Measurements from ENCODE around the gene MLH1. TPM values are rescaled to one million over a fixed set of nuclear protein-coding genes. Genes with fewer than 3 reads are reported as not detected.

Gene MLH1
- polyA plus RNA-seq, 1 donor: 45.8 TPM

DNA sequence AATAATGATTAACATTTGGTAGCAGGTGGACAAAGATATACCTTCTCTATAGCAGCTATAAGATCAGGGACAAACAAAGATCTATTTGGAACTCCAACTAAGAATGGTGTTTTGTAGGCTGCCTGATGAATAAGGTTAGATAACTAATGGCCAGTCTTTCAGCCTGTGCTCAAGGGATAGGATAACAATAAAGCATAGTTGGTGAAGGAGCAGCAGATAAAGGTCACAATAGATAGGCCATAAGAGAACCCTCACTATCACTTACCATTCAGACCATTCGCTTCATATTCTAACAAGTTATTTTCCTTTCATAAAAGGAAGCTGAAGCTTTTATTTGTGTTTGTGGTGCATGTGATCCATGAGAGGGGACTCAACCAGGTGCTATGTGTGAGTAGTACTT lies 20.2 kb upstream of the MLH1 start:
- DNase-seq (ENCODE audit: low read depth): no peak

DNA sequence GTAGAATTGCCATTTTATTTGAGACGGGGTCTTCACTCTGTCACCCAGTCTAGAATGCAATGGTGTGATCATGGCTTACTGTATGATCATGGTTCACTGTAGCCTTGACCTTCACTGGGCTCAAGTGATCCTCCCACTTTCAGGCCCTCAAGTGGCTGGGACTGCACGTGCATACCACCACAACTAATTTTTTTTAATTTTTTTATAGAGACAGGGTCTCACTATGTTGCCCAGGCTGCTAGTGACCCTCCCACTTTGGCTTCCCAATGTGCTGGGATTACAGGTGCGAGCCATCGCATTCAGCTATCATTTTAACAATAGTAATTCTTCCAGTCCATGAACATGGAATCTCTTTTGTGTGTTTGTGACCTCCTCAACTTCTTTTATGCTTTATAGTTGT lies 12.3 kb upstream of the MLH1 start:
- no peak for DNase-seq (ENCODE audit: low read depth)

DNA sequence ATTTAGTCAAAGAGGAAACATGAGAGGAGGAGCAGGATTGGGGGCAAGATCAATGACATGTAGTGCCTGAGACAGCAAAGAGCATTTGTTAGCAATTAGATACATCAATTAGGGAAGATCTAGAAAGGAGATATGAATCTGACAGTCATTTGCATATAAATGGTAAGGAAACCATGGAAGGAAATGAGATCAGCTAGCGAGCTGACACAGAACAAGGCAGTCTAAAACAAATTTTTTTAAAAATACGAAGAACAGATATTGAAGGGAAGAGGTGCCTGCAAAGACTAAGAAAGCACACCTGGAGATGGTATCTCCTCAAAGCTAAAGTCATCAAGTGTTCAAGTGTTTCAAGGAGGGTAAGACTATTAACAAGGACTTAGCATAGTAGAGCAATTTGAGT lies 5.0 kb upstream of the MLH1 start:
- no peak for DNase-seq (ENCODE audit: low read depth)

GRCh38 chr3:36989005-36989404 lies 4.3 kb upstream of the MLH1 start:
- no peak for DNase-seq (ENCODE audit: low read depth)

DNA sequence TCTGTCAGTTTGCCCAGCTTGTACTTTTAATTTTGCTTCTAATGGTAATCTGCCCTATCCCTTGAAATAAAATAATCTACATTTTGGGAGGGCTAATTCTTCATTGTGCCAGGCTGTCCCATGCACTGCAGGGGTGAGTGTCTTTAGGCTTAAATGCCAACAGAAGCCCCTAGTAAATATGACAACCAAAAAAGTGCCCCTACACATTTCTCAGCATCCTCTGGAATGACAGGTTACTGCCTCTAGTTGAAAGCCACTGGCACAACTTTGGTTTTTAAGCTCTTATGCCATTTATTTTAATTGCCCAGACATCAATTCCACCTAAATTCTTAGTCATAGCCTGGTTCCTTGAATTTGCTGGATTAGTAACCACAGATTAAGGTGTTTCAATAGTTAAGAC lies 3.8 kb upstream of the MLH1 start:
- no peak for DNase-seq (ENCODE audit: low read depth)

- no peak for DNase-seq (ENCODE audit: low read depth)
These were observed 2.2 kb upstream of the MLH1 start for GRCh38 chr3:36991147-36991546.

DNA sequence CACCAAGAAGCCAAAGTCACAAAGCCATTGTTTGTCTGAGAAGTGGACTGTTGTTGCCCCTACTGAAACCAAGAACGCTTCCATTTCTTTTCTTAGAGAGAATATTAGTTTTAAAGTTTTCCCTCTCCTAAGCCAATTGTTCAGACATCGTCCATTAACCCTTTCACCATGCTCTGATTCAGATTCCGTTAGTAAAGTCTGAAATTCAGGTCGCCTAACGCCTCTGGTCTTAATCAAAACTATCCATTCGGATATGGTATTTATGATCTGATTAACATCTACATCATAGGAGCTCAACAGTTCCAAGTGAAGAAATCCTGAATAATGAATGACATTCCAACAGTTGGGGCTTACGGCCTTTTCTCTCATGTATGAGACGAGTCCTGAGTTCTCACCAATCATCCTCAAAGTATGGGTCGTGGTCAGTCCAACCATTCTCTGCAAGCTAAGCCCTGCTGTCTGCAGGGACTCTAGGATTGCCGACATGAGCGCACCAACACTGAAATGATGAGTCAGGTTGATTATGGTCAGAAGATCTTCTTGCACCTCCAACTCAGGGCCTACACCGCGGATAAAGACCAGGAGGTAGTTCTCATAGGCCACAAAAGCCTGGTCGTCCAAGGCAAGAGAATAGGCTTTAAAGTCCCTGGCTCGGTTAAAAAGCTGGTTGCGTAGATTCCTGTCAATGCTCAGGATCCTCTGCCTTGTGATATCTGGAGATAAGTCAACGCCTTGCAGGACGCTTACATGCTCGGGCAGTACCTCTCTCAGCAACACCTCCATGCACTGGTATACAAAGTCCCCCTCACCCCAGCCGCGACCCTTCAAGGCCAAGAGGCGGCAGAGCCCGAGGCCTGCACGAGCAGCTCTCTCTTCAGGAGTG lies 1.2 kb upstream of the MLH1 start:
- peak; percentile 24 for DNase-seq (ENCODE audit: low read depth)

DNA sequence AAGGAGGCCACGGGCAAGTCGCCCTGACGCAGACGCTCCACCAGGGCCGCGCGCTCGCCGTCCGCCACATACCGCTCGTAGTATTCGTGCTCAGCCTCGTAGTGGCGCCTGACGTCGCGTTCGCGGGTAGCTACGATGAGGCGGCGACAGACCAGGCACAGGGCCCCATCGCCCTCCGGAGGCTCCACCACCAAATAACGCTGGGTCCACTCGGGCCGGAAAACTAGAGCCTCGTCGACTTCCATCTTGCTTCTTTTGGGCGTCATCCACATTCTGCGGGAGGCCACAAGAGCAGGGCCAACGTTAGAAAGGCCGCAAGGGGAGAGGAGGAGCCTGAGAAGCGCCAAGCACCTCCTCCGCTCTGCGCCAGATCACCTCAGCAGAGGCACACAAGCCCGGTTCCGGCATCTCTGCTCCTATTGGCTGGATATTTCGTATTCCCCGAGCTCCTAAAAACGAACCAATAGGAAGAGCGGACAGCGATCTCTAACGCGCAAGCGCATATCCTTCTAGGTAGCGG lies 452 bp upstream of the MLH1 start, which contains the start of gene EPM2AIP1:
Gene EPM2AIP1, minus strand, starts transcription at position 326 of the 520 bp plus-strand sequence. Its CDS starts 54 bp downstream, at position 272.
- DNase-seq (ENCODE audit: low read depth): no peak

DNA sequence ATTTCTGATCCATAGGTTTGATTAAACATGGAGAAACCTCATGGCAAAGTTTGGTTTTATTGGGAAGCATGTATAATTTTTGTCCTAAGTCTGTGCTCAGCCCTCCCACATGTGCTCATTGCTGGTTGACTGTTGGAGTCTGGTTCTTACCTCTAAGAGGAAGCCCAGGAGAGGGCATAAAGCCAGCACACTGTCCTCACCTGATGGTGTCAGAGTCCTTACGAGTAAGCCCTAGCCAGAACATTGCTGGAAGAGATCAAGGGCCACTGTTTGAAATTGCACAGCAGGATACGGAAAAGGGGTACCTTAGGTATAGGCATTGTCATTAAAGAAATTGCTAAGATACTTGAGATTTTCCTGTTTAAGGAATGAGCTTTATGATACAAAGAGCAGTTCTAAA lies 21.3 kb downstream of the MLH1 start:
- no peak for DNase-seq (ENCODE audit: low read depth)

DNA sequence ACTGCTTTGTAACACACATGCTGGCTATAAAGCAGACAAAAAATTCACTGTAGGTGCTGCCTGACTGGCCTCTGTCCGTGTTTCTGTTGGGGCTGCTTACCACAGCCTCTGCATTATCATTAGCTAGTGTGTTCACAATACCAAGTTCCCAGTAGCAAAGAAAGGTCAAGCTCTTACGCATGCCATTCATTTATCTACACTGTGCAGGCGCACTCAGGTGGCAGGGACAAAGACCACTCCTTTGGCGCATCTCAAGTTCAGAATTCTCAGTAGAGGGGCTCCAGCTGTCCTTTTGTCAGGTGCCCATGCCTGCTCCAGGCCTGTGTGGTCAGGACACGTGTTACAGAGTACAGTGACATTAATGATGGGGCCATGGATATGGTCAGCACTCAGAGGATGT lies 22.3 kb downstream of the MLH1 start:
- no peak for DNase-seq (ENCODE audit: low read depth)

GRCh38 chr3:37016903-37017302 lies 23.6 kb downstream of the MLH1 start:
- no peak for DNase-seq (ENCODE audit: low read depth)

GRCh38 chr3:37017683-37018082 lies 24.4 kb downstream of the MLH1 start:
- no peak for DNase-seq (ENCODE audit: low read depth)

- DNase-seq (ENCODE audit: low read depth): no peak
These were observed 30.8 kb downstream of the MLH1 start for GRCh38 chr3:37024092-37024491.

DNA sequence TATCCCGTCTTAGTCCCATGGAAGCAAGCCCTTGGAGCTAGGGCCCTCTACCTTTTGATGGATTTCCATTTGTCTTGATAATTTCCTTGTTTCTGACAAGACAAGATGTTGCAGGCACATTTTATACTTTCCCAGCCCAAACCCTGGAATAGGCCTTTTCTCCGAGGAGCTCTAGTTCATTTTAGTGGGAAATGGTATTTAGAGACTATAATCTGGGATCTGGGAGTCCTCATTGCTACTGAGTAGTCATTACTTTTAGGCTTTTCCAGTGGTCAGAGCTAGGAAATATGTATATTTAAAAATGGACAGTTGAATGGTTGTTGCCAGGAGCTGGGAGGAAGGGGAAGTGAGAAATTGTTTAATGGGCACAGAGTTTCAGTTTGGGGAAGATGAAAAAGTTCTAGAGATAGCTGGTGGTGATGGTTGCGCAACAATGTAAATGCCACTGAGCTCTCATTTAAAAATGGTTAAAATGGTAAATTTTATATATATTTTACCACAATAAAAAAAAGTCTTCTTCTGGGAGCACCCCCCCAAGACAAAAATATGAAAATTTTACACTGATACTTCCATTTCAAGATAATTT lies 31.6 kb downstream of the MLH1 start:
- no peak for DNase-seq (ENCODE audit: low read depth)

DNA sequence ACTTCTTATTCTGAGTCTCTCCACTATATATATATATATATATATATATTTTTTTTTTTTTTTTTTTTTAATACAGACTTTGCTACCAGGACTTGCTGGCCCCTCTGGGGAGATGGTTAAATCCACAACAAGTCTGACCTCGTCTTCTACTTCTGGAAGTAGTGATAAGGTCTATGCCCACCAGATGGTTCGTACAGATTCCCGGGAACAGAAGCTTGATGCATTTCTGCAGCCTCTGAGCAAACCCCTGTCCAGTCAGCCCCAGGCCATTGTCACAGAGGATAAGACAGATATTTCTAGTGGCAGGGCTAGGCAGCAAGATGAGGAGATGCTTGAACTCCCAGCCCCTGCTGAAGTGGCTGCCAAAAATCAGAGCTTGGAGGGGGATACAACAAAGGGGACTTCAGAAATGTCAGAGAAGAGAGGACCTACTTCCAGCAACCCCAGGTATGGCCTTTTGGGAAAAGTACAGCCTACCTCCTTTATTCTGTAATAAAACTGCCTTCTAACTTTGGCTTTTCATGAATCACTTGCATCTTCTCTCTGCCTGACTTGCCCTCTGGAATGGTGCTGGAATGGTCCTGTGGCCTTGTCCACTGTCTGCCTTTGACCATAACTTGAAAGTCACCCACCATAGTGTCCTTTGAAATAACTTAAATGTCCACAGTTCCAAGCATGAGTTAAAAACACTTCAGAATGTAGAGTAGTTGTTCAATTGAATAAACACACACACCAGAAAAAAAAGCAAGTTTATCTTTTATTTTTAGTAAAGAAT lies 32.4 kb downstream of the MLH1 start:
- DNase-seq (ENCODE audit: low read depth): no peak

DNA sequence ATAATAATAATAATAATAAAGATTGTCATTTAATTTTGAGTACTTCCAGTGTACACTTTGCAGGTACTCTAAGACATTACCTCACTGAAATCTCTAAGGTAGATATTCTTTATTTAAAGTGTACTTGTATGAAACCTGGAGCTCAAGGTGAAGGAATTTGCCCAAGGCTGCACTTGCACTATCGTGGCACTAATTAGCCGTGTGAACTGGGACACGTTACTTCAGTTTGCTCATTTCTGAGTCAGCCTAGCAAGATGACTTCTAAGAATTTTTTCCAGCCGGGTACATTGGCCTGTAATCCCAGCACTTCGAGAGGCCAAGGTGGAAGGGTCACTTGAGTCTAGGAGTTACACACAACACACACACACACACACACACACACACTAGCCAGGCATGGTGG lies 33.5 kb downstream of the MLH1 start:
- no peak for DNase-seq (ENCODE audit: low read depth)

- DNase-seq (ENCODE audit: low read depth): no peak
These were observed 35.0 kb downstream of the MLH1 start for GRCh38 chr3:37028329-37028728.

DNA sequence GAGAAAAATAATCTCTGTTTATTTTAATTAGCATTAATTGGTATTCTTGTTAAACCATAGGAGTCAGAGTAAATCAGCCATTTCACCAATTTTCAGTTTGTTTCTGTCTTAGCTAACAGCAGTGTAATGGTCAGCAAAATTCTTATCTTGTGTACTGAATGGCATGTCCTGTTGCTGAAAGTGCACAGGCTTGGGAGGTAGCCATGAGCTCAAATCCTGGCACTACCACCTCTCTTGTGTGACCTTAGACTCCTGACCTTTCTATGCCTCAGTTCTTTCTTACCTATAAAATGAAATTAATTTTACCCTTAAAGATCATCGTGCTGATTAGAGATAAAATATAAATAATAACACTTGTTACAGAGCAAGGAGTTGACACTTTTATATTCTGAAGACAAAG lies 35.8 kb downstream of the MLH1 start:
- DNase-seq (ENCODE audit: low read depth): no peak

- DNase-seq (ENCODE audit: low read depth): no peak
These were observed 36.3 kb downstream of the MLH1 start for GRCh38 chr3:37029516-37030163.

DNA sequence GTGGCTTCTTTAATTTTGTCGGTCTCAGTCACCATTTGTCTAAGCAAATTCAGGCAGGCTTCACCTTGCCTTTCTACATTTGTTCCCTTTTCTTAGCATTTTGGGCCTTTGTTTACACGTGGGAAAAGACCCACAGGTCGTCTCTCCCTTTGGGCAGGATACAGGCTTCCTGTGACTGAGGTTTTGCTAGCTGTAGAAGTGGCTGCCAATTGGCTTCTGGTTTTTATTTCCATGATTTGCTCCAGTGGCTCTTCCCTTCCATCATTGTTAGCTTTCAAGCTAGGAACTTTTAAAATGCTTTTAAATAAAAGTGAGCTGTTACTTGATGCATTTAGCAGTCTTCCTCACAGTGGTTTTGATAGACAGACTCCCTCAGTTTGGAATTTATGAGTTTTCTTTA lies 37.3 kb downstream of the MLH1 start:
- DNase-seq (ENCODE audit: low read depth): peak; percentile 55

- no peak for DNase-seq (ENCODE audit: low read depth)
These were observed 37.9 kb downstream of the MLH1 start for GRCh38 chr3:37031096-37031682.
